Stomach smooth muscle (tissue), 2 donors: ENCODE measurements around the gene FCGBP.

Source experiments
- H3K27ac ChIP-seq: one replicate; pipeline ENCODE4 v1.7.0; 2013; ENCODE audit warnings: mild to moderate bottlenecking, low read length, inconsistent platforms
- H3K27me3 ChIP-seq, 2 donors: one replicate each; pipeline ENCODE4 v1.7.0; 2013; ENCODE audit warnings: low read length in 2 of 2; ENCODE audit not compliant: insufficient read depth in 2 of 2, control insufficient read depth in 1 of 2
- H3K36me3 ChIP-seq, 2 donors: one replicate each; pipeline ENCODE4 v1.7.0; 2013; ENCODE audit warnings: low read length in 2 of 2; ENCODE audit not compliant: control insufficient read depth in 2 of 2, insufficient read depth in 2 of 2
- H3K4me1 ChIP-seq: one replicate; pipeline ENCODE4 v1.7.0; 2013; ENCODE audit warnings: low read length; ENCODE audit not compliant: control insufficient read depth, insufficient read depth
- H3K4me3 ChIP-seq, 2 donors: one replicate each; pipeline ENCODE4 v1.7.0; 2013; ENCODE audit warnings: low read length in 2 of 2
- H3K9ac ChIP-seq, 2 donors: one replicate each; pipeline ENCODE4 v1.7.0; 2013; ENCODE audit warnings: low read length in 2 of 2, mild to moderate bottlenecking in 1 of 2
- H3K9me3 ChIP-seq, 2 donors: one replicate each; pipeline ENCODE4 v1.7.0; 2013; ENCODE audit warnings: low read length in 2 of 2; ENCODE audit not compliant: control insufficient read depth in 2 of 2
- donor health status: healthy.
- donor health status: Pancreatic carcinoma.

The FCGBP gene

DNA sequence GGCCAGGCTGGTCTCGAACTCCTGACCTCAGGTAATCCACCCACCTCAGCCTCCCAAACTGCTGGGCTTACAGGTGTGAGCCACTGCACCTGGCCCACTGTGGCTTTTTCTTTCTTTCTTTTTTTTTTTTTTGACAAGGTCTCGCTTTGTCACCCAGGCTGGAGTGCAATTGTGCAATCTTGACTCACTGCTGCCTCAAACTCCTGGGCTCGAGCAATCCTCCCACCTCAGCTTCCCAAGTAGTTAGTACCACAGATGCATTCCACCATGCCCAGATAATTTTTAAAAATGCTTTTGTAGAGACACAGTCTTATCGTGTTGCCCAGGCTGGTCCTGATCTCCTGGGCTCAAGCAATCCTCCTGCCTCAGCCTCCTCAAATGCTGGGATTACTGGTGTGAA lies 12.1 kb upstream of the FCGBP start:
- H3K27me3 ChIP-seq = no peaks in the 10 kb centered on the region
- H3K27ac ChIP-seq = no peak overlapping the region
- H3K9me3 ChIP-seq = no peaks in the 10 kb centered on the region
- H3K4me1 ChIP-seq = no peaks in the 10 kb centered on the region
- H3K4me3 ChIP-seq = no peak overlapping the region
- no peak overlapping the region for H3K9ac ChIP-seq
- no peaks in the 10 kb centered on the region for H3K36me3 ChIP-seq

DNA sequence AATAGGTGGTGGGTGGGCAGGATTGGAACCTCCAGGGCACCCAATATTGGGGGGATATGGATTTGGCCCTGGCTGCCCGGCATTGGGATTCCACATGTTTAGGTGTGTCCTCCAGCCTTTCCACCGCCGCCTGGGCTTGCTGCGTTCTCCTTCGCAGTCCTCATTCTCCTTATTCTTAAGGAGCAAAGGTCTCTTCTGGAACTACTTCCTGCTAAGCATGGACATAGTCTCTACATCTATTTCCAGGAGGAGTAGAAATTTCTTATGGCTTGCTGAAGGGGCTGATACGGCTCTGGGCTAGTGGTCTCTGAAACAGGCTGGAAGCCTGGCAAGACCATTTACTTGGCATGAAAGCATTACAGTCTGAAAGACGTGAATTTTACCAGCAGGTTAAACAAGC lies 9.2 kb upstream of the FCGBP start:
- Histone ChIP-seq H3K27ac (no peak overlapping the region), H3K27me3 (peaks cover 0 to 2% of the 10 kb centered on the region in 2 donors), H3K9ac (no peak overlapping the region)

DNA sequence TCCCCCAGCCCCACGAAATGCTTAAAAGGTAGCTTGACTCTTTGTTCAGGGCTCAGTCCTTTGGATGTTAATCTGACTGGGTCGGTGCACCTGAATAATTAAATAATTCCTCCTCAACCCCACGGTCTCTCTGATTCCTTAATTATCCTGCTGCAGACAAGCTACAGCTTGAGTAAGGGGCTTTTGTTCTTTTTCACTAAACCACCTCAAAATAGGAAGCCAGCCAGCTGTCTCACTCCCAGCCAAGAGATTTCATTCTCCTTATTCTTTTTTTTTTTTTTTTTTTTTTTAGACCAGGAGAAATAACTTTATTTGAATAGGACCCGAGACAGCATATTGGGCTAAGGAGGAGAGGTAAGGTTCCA lies 7.9 kb upstream of the FCGBP start:
- Histone ChIP-seq H3K9me3 (no peaks in the 10 kb centered on the region), H3K9ac (no peak overlapping the region), H3K4me3 (no peak overlapping the region), H3K4me1 (no peaks in the 10 kb centered on the region), H3K36me3 (no peaks in the 10 kb centered on the region), H3K27me3 (peaks cover 0 to 2% of the 10 kb centered on the region in 2 donors), H3K27ac (no peak overlapping the region)

More for the DNA sequence above, 9.2 kb upstream of the FCGBP start:
- Histone ChIP-seq H3K4me1 (no peaks in the 10 kb centered on the region), H3K36me3 (no peaks in the 10 kb centered on the region), H3K9me3 (no peaks in the 10 kb centered on the region), H3K4me3 (no peak overlapping the region)

DNA sequence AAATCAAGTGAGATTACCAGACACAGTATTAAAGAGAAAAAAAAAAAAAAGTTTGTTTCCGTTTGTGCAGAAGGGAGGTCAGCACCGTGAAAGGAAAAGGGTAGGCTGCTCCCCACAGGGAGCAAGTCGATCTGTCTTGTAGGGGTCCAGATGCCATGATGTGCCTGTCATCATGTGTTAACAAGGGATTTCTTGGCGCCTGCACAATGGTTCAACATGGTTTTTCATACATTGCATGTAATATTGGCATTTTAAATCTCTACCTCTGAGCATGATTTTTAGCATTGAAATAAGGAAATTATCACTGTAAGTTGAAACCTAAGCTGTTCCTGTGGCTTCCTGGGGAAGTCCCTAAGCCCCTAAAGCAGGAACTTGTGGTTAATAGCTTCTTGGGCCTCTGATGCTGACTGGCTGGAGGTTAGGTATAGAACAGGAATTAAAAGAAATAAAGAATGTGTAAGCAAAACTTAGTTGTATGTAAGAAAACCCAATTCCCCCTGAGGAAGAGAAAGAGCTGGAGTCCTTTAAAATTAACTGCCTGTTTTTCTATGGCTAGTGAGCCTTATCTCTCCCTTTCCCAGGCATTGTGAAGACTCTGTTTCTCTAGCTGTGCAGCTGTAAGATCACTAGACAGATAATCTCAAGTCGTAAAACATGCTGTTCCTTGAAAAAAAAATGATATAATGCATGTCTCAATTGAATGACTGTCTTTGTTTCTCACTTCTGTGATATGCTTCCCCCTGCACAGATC lies 7.4 kb upstream of the FCGBP start:
- Histone ChIP-seq H3K36me3 (no peaks in the 10 kb centered on the region), H3K4me3 (no peak overlapping the region), H3K27ac (no peak overlapping the region)

DNA sequence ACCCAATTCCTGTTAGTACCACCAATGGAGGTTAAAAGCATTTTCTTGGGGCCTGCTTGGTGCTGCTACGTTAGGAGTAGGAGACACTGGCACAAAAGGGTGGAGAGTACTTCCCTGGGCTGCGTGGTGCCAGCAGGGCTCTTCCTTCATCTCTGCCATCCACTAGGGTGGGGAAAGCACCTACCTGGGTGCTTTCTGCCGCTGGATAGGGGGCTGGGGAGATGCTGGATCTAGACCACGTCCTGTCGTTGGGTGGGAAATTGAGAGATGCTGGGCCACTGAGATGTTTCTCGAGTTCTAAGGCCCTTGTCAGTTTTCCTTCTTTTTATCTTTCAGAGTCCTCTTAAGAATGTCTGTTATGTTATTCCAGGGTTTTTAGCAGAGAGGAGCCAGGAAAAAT lies 6.7 kb upstream of the FCGBP start:
- H3K9ac ChIP-seq = no peak overlapping the region
- H3K27me3 ChIP-seq = peaks cover 0 to 2% of the 10 kb centered on the region in 2 donors

More for the DNA sequence above, 7.4 kb upstream of the FCGBP start:
- peaks cover 0 to 2% of the 10 kb centered on the region in 2 donors for H3K27me3 ChIP-seq
- no peaks in the 10 kb centered on the region for H3K4me1 ChIP-seq
- H3K9ac ChIP-seq = no peak overlapping the region
- no peaks in the 10 kb centered on the region for H3K9me3 ChIP-seq

DNA sequence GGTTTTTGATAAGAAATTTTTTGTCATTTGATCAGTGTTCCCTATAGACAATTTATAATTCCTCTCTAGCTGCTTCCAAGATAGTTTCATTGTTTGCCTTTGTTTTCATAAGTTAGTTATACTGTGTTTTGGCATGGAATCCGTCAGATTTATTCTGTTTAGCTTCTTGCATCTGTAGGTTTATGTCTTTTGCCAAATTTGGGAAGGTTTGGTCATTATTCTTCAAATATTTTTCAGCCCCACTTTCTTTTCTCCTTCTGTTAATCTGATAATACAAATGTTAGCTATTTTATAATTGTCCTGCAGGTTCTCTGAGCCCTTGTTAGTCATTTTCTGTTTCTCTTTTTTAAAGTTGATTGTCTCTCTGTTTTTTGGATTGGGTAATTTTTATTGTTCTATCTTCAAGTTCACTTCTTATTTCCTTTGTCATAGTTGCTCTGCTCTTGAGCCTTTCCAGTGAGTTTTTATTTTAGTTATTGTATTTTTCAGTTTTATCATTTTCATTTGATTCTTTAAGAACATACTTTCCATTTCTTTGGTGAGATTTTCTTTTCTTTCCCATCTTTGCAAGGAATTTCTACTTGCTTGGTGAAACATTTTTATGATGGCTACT lies 5.9 kb upstream of the FCGBP start:
- no peaks in the 10 kb centered on the region for H3K9me3 ChIP-seq
- H3K36me3 ChIP-seq = no peaks in the 10 kb centered on the region
- no peak overlapping the region for H3K4me3 ChIP-seq
- no peak overlapping the region for H3K27ac ChIP-seq
- peaks cover 2 to 4% of the 10 kb centered on the region in 2 donors for H3K27me3 ChIP-seq
- H3K4me1 ChIP-seq = no peaks in the 10 kb centered on the region
- no peak overlapping the region for H3K9ac ChIP-seq

More for the DNA sequence above, 6.7 kb upstream of the FCGBP start:
- Histone ChIP-seq H3K36me3 (no peaks in the 10 kb centered on the region), H3K4me1 (no peaks in the 10 kb centered on the region), H3K9me3 (no peaks in the 10 kb centered on the region), H3K27ac (no peak overlapping the region), H3K4me3 (no peak overlapping the region)

DNA sequence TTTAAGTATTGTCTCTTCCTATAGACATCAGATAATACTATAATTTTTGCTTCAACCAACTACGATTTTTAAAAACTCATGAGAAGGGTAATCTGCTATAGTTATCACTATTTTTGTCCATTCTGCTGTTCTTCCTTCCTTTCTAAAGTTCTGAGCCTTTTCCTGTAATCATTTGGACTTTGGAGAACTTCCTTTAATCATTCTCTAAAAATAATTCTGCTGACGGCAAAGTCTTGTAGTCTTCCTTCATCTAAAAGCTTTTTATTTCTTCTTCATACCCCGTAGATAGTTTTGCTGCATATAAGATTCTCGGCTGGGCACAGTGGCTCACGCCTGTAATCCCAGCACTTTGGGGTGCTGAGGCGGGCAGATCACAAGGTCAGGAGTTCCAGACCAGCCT lies 5.1 kb upstream of the FCGBP start:
- Histone ChIP-seq H3K36me3 (no peaks in the 10 kb centered on the region), H3K4me1 (no peaks in the 10 kb centered on the region), H3K9me3 (no peaks in the 10 kb centered on the region), H3K4me3 (no peak overlapping the region), H3K27me3 (peaks cover 2 to 4% of the 10 kb centered on the region in 2 donors), H3K27ac (no peak overlapping the region), H3K9ac (no peak overlapping the region)

DNA sequence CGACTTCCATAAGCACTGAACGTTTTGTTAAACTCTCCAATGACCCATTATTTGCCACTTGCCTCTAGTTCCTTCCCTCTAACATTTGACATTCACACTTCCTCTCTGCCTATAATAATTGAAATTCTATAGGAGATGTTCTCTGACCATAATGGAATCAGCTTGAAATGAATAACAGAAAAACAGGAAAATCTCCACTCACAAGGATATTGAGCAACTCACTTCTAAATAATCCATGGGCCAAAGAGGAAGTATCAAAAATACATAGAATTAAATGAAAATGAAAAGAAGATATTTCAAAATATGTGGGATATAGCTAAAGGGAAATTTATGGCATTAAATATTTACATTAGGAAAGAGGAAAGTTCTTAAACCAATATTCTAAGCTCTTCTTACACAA lies 3.4 kb upstream of the FCGBP start:
- Histone ChIP-seq H3K4me3 (no peak overlapping the region), H3K36me3 (no peaks in the 10 kb centered on the region), H3K4me1 (no peaks in the 10 kb centered on the region), H3K9me3 (no peaks in the 10 kb centered on the region), H3K27ac (no peak overlapping the region), H3K9ac (no peak overlapping the region), H3K27me3 (peaks cover 2 to 4% of the 10 kb centered on the region in 2 donors)

DNA sequence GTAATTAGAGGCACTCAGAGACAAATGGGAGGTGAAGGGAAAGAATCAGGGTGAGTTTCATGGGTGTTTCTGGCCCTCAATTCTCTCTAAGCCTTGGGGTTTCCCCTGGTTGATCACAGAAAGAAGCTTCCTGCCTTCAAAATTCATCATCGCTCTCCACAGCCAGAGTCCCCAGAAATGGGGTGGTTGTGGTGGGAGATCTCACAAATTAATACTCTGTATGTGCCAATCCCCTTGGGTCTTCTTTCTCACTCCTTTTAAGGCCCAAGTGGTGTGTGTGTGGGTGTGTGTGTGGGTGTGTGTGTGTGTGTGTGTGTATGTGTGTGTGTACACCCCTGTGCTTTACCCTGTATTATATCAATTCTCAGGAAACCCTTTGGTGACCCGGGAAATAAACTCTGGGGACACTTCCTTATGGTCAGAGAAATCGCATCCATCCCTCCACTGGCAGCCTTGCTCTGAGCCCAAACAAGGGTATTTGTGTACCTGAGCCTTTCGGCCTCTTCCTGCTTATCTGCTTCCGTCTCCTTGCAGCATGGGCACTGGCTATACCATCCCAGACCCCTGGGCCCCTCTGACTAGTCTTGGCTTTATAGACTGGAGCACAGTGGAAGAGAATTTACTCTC lies 2.8 kb upstream of the FCGBP start:
- peaks cover 2 to 4% of the 10 kb centered on the region in 2 donors for H3K27me3 ChIP-seq
- H3K9ac ChIP-seq = no peak overlapping the region
- no peaks in the 10 kb centered on the region for H3K9me3 ChIP-seq
- no peak overlapping the region for H3K4me3 ChIP-seq
- no peak overlapping the region for H3K27ac ChIP-seq
- H3K4me1 ChIP-seq = no peaks in the 10 kb centered on the region
- no peaks in the 10 kb centered on the region for H3K36me3 ChIP-seq

DNA sequence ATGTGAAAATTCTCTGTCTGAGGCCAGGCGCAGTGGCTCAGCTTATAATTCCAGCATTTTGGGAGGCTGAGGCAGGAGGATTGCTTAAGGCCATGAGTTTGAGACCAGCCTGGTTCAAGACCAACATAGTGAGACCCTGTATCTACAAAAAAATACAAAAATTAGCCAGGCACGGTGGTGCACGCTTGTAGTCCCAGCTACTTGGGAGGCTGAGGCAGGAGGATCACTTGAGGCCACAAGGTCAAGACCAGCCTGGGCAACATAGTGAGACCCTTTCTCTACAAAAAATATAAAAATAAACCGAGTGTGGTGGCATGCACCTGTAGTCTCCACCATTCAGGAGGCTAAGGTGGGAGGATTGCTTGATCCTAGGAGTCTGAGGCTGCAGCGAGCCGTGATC lies 2.2 kb upstream of the FCGBP start:
- H3K36me3 ChIP-seq = no peaks in the 10 kb centered on the region
- peaks cover 2 to 4% of the 10 kb centered on the region in 2 donors for H3K27me3 ChIP-seq
- H3K27ac ChIP-seq = no peak overlapping the region
- H3K4me1 ChIP-seq = no peaks in the 10 kb centered on the region
- no peak overlapping the region for H3K9ac ChIP-seq
- H3K9me3 ChIP-seq = no peaks in the 10 kb centered on the region
- no peak overlapping the region for H3K4me3 ChIP-seq

DNA sequence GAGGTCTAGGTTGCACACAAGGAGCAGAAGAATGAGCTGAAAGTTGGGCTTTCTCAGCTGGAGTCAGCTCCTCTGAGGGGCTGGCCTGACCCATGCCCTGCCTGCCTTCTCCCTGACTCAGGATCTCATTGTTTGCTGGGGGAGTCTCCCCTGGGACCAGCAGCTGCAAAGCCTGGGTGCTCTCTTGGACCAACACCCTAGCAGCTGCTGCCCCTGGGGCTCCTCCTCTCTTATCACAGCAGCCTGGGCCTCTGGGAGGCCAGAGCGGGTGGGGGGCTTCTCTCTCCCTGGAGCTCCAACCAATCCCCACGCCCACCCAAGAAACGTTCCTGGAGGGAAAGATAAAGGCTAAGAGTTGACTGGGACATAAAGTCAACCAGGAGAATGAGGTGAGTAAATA lies 1.6 kb upstream of the FCGBP start:
- Histone ChIP-seq H3K27ac (no peak overlapping the region), H3K36me3 (no peaks in the 10 kb centered on the region), H3K4me3 (no peak overlapping the region), H3K4me1 (no peaks in the 10 kb centered on the region), H3K9ac (no peak overlapping the region), H3K9me3 (no peaks in the 10 kb centered on the region), H3K27me3 (peaks cover 2 to 4% of the 10 kb centered on the region in 2 donors)
